Left forelimb (tissue), 1 donor: Measurements from ENCODE around the gene LTBP3.
"Not testable (repeated sequence)": the region's sequence is repeated elsewhere in the genome, so short reads cannot be mapped to it uniquely, and the experiment has no call there.

Experiments used
- DNase-seq: peaks from one replicate; pipeline ENCODE4 v3.0.0-alpha.2; 2018; ENCODE audit warnings: low spot score

Gene LTBP3

DNA sequence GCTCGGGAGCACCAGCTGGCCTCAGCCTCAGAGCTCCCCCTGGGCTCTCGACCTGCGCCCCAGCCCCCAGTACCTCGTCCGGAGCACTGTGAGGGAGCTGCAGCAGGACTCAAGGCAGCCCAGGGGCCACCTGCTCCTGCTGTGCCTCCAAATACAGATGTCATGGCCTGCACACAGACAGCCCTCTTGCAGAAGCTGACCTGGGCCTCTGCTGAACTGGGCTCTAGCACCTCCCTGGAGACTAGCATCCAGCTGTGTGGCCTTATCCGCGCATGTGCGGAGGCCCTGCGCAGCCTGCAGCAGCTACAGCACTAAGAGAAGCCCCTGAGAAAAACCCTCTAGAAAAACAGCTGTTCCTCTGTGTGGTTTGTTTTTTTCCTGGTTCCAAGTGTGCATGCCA is 13.3 kb upstream of the LTBP3 start:
- no peak for DNase-seq

DNA sequence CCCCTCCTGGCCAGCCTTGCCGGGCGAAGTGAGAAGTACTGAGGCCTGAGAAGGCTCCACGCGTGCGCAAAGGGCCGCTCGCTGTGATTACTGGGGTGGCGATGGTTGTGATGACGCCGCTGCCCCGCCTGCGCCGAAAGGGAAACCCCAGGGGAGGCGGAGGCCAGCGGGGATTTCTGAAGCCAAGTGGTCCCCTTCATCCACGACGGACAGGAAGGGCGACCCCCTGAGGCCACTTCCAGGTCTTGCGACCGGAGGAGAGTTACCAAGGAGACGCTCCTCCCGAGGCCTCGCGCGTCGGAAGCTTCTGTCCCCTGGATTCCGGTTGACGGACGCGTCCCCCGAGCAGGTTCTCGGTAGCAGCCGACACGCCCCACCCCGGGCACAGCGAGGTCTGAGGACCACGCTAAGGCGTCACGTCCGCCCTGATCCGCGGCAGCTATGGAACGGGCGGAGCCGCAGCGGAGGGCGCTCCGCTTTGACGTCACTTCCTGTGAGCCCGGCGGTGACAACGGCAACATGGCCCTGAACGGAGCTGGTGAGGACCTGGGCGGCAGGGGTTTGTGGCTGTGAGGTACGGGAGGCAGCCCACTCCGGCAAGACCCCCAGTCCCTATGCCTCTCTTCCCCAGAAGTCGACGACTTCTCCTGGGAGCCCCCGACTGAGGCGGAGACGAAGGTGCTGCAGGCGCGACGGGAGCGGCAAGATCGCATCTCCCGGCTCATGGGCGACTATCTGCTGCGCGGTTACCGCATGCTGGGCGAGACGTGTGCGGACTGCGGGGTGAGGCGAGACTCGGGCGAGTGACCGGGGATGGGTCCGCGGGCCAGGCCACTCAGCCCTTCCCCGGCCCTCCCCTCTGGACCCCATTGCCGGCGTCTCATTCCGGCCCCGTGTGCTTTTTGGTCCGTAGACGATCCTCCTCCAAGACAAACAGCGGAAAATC is 12.1 kb upstream of the LTBP3 start, which contains the start of gene ZNRD2:
ZNRD2 (plus strand) TSS at position 505 of the 946 bp plus-strand sequence; CDS start at position 520, 15 bp downstream.
- DNase-seq: peak; percentile 97

DNA sequence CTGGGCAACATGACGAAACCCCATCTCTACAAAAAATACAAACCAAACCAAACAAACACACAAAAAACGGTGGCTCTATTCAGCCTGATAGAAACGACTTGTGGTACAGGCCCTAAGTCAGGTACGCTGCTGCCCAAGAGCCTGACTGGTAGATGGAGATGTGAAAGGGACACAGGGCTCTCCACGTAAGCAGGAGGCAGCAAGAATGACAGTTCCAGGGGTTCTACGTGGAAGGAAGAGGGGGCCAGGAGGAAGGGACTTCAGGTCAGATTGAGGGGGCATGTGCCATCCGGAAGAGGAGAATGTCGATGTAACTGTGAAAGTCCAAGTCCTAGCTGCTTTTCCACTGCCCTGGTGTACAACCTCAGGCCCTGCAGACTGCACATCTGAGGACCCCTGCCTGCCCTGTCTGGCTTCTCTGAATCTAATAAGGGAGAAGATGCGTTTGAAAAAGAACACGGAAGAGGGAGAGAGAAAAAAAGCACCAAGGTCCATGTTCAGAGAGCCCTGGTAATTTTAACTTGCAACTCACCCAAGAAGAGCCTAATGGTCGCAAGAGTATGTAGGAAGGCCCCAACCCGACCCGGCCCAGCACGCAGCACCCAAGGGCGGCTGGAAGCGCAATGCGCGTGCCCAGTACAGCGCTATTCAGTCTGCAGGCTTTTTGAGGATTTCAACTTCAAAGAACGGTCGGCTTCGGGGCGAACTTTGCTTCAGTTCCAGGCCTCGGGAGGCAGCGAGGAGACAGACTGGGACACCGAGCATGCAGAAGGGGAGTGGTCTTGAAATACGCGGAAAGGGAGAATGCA is 11.2 kb upstream of the LTBP3 start:
- no peak for DNase-seq

DNA sequence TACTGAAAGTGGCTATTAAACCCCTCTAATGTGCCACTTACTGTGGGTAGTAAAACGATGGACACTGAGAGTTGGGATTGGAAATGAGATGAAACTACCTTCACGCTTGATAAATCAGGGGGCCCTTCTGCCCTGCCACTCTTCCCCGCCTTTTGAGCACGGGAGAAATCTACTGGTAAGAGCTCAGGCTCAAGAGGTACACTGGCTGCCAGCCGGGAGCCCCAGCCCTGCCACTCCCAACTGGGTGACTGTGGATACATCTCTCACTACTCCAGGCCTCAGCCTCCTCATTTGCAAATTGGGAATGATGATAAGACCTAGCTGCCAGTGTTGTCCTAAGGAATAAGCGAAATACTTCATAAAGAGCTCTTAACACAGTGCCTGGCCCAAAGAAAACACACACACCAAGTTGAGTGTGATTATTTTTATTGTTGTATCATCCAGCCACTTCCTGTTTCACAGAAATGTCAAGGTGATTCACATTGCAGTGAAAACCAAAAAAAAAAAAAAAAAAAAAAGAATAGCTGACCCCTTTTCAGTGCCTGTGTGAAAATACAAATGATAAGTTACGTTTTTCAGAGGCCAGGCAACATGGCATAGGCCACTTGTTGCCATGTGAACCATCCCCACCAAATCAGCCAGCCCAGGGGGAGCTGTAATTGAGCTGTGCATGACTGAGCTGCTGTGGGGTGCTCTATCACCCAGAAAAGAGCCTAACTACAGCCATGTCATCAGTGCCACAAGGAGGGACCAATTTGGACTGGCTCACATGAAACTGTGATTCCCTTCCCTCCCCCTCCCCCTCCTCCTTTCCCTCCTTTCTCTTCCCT is 7.7 kb upstream of the LTBP3 start:
- no peak for DNase-seq

DNA sequence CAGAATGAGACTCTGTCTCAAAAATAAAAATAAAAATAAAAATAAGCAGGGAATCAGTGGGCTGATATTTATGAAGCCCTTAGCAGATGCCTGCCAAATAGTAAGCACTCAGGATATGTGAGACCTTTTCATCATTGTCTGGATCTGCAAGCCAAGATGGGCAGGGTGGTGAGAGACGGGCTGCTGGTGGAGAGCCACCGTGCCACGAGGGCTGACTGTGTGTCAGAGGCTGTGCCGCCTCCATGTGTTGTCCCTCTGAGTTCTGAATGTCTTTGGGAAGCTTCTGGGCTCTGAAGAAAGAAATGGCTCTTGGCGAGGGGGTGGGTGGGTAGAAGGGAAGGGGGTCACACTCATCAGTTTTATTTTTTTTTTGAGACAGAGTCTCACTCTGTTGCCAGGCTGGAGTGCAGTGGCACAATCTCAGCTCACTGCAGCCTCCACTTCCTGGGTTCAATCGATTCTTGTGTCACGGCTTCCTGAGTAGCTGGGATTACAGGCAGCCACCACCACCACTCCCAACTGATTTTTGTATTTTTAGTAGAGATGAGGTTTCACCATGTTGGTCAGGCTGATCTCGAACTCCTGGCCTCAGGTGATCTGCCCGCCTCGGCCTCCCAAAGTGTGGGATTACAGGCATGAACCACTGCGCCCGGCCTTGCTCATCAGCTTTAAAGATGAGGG is 6.9 kb upstream of the LTBP3 start:
- not testable (repeated sequence) for DNase-seq

DNA sequence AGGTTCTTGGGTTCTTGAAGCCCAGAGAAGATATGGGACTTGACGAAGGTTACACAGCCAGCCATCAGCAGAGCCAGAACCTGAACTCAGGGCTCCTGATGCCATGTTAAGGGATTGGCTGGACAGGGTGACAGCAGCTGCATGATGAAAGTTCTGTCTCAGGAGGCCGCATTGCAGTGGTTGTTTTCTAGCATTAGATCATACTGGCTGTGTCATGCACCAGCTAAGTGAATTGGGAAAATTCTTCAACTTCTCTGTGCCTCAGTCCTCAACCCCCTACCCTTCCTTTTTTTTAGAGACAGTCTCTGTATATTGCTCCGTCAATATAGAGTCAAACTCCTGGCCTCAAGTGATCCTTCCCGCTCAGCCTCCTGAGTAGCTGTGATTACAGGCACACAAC is 5.4 kb upstream of the LTBP3 start:
- DNase-seq: no peak

DNA sequence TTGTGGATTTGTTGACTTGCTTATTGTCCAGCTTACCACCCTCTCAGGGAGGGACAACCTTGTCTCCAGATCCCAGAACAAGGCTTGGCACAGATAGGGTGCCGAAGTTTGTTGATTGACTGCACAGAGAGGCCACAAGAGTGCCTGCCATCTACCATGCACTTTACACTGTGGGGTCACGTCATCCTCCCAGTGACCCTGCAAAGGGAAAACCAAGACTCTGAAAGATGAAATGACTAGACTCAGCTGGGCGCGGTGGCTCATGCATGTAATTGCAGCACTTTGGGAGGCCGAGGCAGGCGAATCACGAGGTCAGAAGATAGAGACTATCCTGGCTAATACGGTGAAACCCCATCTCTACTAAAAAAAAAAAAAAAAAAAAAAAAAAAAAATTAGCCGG is 4.6 kb upstream of the LTBP3 start:
- no peak for DNase-seq

DNA sequence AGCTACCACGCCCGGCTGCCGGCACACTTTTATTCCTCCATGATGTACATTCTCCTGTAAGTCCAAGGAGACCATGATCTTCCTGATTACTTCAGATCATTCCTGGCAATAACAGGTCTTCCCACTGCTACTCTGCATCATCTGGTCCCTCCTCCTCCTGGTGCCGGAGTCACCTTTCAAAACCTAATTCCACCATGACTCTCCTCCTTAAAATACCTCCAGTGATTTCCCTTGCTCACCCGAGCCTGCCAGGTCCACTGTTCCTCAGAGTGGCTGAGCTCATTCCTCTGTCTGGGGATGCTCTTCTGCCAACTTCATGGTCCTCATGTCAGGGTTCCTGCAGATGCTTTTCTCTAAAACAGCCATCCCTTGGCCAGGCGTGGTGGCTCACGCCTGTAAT is 3.9 kb upstream of the LTBP3 start:
- DNase-seq: no peak

DNA sequence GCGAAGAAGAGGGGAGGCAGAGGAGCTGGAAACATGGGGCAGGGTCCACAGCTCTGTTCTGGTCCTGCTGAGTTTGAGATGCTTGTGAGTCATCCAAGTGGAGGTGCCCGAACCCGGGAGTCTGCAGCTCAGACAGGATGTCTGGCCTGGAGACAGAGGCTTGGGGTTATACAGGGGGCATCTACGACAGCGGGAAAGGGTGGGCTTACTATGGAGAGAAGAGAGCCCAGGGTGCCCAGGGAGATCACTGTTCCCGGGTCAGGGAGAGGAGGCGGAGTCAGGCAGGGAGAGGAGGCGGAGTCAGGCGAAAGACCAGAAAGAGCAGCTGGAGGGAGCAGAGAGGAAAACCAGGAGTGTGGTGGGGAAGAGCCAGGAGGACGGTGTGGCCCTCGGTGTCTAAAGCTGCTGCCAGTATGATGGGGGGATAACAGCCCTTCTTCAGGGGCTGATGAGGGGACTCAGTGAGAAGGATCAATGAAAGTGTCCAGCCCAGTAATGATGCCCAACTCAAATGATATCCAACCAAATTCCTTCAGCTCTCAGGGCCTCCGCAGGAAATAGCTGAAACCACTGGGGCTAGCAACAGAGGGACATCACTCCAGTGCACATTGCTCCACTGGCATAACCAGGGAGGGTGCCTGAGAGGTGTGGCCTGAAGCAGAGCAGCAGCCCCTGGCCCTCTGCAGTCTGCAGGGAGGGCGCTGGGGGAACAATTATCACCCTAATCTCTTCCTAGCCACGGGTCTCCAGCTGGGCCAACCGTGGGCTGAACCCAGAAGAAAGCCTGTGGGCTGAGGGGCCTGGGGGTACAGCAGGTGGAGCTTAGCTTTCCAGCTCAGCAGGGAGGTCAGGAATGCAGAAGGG is 2.6 kb upstream of the LTBP3 start:
- peak; percentile 74 for DNase-seq

DNA sequence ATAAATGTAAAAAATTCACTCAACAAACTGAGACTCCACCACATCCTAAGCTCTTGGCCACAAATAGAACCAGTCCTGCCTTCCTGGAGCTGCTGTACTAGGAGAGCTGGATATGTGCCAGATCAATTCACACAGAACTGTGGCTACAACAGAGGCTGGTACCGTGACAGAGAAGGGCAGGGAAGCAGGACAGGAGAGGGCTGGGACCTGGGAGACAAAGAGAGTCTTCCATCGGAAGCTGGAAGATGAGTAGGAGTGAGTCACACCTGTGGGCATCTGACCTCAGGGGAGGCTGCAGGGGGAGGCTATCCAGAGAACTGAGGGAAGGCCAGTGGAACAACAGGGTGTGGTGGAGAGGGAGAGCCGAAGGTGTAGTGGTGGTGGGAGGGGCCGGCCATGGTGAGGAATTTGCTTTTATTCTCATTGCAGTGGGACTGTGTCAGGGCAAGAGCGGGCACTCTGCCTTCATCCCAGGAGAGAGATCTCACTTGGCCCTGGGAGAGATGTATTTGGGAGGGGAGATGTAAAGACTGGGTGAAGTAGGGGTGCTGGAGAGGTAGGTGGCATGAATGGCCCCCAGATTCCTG is 1.9 kb upstream of the LTBP3 start:
- no peak for DNase-seq

DNA sequence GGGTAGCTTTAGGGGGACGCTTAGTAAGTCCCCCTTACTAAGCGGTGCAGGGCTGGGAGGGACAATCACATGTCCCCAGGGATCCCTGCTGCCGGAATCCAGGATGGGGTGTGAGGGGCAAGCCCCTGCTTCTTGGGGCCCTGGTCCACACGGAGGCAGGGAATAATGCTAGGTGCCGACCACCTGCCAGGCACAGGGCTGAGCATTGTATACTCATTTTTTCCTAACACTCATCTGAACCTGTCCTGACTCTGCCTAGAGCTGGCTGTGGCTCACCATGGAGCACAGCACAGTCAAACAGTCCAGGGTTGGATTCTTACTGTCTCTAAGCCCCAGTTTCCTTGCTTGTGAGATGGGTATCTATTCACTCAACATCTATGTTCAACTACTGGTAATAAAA is 1.4 kb upstream of the LTBP3 start:
- DNase-seq: no peak

DNA sequence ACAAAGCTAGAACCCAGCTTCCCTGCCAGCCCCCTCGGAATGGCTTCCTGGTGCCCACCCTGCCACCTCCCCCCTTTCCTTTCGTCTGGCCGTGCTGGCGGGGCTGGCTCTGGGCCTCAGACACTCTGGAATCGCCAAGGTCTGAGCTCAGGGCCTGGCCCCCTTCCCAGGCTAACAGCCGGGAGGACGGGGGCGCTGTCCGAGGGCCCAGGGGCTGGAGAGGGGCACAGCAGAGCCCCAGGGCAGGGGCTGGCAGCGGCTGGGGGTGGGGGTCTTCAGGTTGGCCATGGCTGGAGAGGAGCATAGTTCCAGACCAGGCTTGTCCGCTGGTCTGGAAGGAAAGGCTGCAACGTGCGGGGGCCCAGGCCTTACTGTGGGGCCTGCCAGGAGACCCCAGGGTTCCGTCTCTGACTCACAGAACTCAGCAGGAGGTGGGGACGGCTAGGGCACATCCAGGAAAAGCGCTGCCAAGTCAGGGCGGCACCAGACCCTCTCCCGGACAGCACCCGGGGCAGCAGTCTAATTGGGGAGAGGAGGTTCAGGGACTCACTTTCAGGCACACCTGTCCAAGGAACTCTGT is 861 bp upstream of the LTBP3 start:
- DNase-seq: no peak

DNA sequence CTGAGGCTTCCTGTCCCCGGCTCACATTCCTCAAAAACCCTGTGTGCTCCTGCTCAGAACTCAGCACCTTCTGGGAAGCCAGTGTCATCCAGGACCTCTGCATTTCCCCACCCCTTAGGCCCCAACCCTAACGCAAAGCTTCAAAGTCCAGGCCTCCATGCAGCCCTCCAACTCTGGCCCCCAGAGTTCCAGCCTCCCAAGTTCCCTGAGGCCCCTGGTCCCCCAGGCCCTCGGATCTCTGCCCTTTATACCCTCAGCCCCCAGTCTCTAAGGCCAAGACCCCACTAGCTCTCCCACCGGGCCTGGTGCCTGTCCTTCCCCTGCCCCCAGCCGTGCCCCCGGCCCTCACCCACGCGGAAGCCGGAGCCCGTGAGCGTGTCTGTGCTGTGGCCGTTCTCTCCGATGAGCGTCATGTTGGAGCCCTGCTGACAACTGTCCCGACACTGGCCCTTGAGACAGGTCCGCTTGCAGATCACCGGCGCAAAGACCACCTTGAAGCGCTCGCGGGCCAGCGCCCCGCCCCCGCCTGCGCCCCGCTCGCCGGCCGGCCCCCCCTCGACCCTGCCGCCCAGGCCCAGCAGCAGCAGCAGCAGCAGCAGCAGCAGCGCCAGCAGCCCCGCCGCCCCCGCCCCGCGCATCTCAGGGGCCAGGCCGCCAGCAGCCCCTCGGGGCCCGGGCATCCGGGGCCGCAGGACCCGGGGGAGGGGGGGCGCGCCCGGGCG is 718 bp downstream of the LTBP3 start:
- no peak for DNase-seq

DNA sequence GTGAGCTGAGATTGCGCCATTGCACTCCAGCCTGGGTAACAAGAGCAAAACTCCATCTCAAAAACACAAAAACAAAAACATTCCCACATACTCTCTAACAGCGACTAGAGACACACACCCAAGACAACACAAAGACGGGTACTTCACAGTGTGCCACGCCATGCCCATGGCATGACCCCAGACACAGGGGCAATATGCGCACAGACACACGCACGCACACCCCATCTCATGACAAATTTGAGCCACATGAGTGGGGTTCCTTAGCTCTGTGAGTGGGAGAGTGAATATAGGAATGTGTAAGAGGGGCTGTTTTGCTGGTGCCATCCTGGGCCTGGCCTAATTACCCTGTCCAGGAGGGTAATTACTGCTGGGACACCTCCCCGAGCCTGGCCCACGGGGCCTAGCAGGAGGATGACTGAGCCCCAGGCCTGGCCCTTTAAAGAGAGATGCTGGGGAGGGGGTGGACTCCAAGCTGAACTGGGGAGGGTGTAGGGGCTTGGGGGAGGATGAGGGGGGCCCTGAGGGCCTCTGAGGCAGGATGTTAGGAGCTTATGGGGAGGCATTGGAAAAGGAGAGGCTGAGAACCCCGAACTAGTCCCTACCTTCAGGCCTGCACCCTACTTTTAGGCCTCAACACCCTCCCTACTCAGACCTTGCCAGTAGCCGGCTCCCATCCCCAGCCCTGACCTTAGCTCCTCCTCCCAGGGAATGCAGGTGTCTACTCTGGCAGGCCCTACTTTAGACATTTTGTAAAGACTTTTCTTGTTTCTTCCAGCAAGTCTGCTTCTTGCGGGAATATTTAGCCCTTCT is 1.5 kb downstream of the LTBP3 start:
- DNase-seq: no peak

DNA sequence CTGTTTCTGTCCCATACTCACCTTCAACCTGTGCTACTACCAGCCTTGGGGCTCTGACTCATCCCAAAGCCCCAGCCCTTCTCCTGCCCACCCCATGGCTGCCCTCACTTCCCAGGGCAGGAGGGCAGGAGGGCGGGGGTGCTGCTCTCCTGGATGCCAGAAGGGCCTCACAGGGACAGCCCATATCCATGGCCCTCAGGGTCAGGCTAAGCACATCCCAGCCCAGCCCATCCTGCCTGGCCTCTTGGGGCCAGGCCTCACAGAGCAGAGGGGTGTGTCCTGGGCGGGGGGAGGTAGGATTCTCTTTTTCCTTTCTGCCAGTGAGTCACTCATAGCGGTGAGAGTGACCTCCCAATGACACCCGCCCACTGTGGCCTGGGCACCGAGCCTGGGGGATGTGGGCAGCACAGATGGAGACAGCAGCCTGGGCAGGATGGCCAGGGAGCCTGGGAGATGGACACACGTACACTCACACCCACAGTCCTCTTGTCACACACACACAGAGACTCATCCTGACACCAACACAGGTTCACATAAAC is 2.4 kb downstream of the LTBP3 start:
- no peak for DNase-seq

DNA sequence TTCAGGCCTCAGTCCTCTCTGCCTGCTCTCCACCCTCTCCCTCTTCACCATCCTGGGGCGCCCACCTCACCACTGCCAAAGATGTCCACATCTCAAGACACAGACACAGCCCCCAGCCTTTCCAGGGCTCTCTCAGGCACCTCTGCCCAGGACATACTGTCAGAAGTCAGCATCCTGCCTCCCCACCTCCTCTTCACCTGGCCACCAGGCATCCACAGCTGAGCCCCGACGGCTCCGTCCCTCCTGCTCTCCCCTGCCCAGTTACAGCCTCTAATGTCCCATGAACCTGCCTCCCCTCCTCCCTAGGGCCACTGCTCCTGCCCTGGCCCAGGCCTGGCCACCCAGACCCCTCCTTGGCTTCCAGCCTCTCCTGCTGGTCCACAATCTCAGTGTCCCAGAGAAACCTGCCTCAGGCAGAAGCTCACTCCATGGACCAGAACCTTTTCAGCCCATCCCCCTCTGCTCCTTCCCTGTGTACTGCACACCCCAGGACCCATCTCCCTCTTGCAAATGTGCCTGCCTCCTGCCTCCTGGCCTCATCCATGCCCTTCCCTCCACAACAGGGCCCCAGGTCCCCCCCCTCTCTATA is 3.2 kb downstream of the LTBP3 start:
- no peak for DNase-seq

DNA sequence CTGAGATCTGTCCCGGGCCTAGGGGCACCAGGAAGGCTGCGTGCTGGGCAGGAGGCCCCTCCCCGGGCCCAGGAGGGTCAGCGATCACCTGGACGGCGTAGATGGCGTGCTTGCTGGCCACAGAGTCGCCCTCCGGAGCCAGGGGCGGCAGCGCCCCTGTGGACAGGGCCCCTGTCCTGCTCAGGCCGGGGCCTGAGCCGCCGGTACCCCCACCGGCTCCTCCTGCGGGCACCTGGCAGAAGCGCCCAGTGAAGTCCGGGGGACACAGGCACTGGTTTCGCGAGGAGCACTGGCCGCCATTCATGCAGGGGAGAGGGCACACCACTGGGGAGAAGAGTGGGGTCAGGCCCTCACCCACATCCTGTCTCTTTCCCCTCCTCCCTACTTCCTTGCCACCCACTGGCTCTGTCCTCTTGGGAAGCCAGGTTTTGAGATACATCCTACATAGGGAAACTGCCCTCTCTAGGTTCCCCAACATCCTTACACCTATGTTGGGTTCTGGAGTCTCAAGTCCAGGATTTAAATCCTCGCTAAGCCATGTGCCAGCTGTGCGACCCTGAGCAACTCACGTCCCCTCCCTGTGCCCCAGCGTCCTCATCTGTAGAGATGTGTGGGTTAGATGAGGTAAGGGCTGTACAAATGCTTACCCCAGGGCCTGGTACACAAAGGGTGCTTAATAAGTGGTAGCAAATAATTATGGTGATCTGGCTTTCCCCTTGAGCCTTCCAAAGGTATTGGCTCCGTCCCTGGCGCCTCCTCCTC is 3.9 kb downstream of the LTBP3 start:
- DNase-seq: no peak
